NCI-H748 (cell line): ENCODE measurements around the gene NLRP7.

Experiments used
- DNase-seq: peaks from one replicate; lab custom pipeline; 2025; ENCODE audit not compliant: unreplicated experiment; lab: John Stamatoyannopoulos, UW

NLRP7 gene

DNA sequence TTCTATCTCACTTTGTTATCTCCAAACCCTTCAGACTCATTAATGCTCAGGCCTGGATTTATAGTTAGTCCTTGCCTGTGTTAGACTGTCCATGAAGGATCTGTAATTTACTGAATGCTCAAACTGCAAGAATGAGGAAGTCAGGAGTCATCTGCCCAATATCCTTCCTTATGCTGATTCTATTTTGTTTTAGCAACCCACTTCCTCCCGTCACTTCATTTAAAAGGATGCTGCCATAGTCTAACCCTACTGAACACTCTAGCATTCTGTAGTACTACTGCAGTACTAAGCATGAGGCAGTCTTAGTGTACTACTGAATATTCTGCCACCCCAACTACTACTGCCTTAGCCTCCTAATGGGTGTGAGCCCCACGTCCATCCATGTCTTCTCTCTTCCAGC, 71.8 kb downstream of the NLRP7 start:
- DNase-seq, result no peak

DNA sequence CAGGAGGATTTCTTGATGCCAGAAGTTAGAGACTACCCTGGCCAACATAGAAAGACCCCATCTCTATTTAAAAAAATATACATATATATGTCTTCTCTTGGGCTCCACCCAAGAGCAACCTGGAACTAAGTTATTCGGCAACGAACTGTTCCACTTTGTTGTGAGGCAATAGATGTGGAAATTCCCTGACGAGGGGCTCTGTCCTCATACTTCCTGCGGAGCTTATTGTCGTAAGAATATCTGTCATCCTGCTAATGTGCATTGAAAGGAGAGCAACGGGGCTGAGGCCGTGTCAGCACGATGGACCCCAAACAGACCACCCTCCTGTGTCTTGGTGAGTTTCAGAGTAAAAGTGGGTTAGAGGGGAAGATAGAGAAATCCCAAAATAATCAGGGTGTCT, 73.3 kb downstream of the NLRP7 start, which contains the start of gene FCAR:
Gene FCAR, plus strand, starts transcription at position 246 of the 400 bp plus-strand sequence. Its CDS starts 55 bp downstream, at position 301.
- DNase-seq, result no peak
